Fibroblast of the aortic adventitia (primary cell): ENCODE measurements around the gene SLC22A31. TPM values are rescaled to one million over a fixed set of nuclear protein-coding genes. Genes with fewer than 3 reads are reported as not detected.
"Not testable (repeated sequence)": the region's sequence is repeated elsewhere in the genome, so short reads cannot be mapped to it uniquely, and the experiment has no call there.

ENCODE experiments used
- DNase-seq: peaks from one replicate; pipeline ENCODE4 v3.0.0-alpha.2; 2010; ENCODE audit warnings: low read depth
- H3K4me3 ChIP-seq: 2 replicates; pipeline ENCODE4 v1.5.1; 2011; ENCODE audit warnings: low read depth, mild to moderate bottlenecking, control low read depth, low read length, moderate library complexity
- total RNA-seq: library from RNA; depleted of rRNA; stranded (reverse); fragments of >200 nt; gene quantifications from 2 replicates; pipeline ENCODE4 v1.2.3, GENCODE V29; 2012; ENCODE audit warnings: low replicate concordance
- TF ChIP-seq, protein P1 (sequence below): IDR thresholded peaks from 2 replicates; pipeline ENCODE4 v1.5.1; 2011; ENCODE audit warnings: mild to moderate bottlenecking, low read length, control low read depth, inconsistent platforms; ENCODE audit not compliant: insufficient read depth

The SLC22A31 gene
- total RNA-seq, 1 donor, result not detected

- H3K4me3 ChIP-seq, result peak overlapping the region; percentile 69
- no peak for DNase-seq
- TF ChIP-seq, protein P1, sequence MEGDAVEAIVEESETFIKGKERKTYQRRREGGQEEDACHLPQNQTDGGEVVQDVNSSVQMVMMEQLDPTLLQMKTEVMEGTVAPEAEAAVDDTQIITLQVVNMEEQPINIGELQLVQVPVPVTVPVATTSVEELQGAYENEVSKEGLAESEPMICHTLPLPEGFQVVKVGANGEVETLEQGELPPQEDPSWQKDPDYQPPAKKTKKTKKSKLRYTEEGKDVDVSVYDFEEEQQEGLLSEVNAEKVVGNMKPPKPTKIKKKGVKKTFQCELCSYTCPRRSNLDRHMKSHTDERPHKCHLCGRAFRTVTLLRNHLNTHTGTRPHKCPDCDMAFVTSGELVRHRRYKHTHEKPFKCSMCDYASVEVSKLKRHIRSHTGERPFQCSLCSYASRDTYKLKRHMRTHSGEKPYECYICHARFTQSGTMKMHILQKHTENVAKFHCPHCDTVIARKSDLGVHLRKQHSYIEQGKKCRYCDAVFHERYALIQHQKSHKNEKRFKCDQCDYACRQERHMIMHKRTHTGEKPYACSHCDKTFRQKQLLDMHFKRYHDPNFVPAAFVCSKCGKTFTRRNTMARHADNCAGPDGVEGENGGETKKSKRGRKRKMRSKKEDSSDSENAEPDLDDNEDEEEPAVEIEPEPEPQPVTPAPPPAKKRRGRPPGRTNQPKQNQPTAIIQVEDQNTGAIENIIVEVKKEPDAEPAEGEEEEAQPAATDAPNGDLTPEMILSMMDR, result no peak
Measured at GRCh38 chr16:89191901-89192185, 8.5 kb downstream of the SLC22A31 start.

DNA sequence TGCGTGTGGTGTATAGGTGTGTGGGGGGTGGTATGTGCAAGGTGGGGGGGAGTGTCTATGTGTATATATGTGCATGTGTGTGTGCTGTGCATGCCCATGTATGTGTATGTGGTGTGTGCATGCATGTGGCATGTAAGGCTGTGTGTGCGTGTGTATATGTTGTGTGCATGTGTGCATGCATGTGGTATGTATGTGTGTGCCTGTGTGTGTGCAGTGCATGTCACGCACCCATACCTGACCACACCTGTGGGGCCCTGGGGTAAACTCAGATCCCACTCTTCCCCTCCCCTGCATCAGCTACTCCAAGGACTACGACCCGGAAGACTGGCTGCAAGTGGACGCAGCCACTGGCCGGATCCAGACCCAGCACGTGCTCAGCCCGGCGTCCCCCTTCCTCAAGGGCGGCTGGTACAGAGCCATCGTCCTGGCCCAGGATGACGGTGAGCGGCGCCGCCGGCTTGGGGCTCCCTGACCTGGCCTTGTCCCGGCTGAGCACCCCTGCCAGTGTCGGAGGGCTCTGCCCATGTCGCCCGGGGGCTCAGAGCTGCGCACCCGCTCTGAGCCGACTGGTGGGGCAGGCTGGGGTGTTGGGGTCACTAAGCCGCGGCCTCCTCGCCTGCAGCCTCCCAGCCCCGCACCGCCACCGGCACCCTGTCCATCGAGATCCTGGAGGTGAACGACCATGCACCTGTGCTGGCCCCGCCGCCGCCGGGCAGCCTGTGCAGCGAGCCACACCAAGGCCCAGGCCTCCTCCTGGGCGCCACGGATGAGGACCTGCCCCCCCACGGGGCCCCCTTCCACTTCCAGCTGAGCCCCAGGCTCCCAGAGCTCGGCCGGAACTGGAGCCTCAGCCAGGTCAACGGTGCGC, 9.1 kb downstream of the SLC22A31 start:
- H3K4me3 ChIP-seq, result no peak overlapping the region
- no peak for DNase-seq
- TF ChIP-seq, protein P1, result no peak

- DNase-seq, result no peak
- H3K4me3 ChIP-seq, result no peak overlapping the region
Measured at GRCh38 chr16:89190150-89190958, 10.0 kb downstream of the SLC22A31 start.

GRCh38 chr16:89189358-89190025, 10.8 kb downstream of the SLC22A31 start:
- no peak overlapping the region for H3K4me3 ChIP-seq
- no peak for DNase-seq
- TF ChIP-seq, protein P1, result no peak

More at GRCh38 chr16:89190150-89190958, 10.0 kb downstream of the SLC22A31 start:
- TF ChIP-seq, protein P1, result no peak

DNA sequence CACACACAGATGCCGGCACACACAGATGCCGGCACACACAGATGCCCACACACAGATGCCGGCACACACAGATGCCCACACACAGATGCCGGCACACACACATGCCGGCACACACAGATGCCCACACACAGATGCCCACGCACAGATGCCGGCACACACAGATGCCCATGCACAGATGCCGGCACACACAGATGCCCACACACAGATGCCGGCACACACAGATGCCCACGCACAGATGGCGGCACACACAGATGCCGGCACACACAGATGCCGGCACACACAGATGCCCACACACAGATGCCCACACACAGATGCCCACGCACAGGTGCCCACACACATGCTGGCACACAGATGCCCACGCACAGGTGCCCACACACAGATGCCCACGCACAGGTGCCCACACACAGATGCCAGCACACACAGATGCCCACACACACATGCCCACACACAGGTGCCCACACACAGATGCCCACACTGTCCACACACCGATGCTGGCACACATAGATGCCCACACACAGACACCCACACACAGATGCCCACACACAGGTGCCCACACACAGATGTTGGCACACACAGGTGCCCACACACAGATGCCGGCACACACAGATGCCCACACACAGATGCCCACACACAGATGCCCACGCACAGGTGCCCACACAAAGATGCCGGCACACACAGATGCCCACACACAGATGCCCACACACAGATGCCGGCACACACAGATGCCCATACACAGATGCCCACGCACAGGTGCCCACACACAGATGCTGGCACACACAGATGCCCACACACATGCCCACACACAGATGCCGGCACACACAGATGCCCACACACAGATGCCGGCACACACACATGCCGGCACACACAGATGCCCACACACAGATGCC, 11.6 kb downstream of the SLC22A31 start:
- H3K4me3 ChIP-seq, DNase-seq: not testable (repeated sequence)

- peak; percentile 20 for DNase-seq
- no peak overlapping the region for H3K4me3 ChIP-seq
- TF ChIP-seq, protein P1, result no peak
Measured at GRCh38 chr16:89187770-89188392, 12.5 kb downstream of the SLC22A31 start.
